Neural cell (in vitro differentiated cells): Measurements from ENCODE around the gene ZNF366.

Source experiments
- CTCF ChIP-seq: fragments of 450-650 bp; IDR thresholded peaks from 2 replicates; pipeline ENCODE4 v1.5.1; 2014; ENCODE audit warnings: antibody characterized with exemption, mild to moderate bottlenecking, moderate library complexity; ENCODE audit not compliant: poor library complexity, severe bottlenecking
- EP300 ChIP-seq: fragments of 450-650 bp; conservative IDR thresholded peaks from 2 replicates; pipeline ENCODE4 v1.6.1; 2014; ENCODE audit warnings: antibody characterized with exemption, mild to moderate bottlenecking, moderate library complexity; ENCODE audit not compliant: poor library complexity, severe bottlenecking
- EZH2 ChIP-seq: fragments of 200-600, 300-800 bp; shearing (Covaris generic), sonication (generic); IDR thresholded peaks from 2 replicates; pipeline ENCODE4 v1.6.1; 2014; ENCODE audit warnings: antibody characterized with exemption, low read length, borderline replicate concordance, mild to moderate bottlenecking; ENCODE audit not compliant: insufficient read depth, poor library complexity, severe bottlenecking
- MXI1 ChIP-seq: fragments of 450-650 bp; conservative IDR thresholded peaks from 2 replicates; pipeline ENCODE4 v1.6.1; 2014; ENCODE audit warnings: antibody characterized with exemption, mild to moderate bottlenecking; ENCODE audit not compliant: poor library complexity, severe bottlenecking
- POLR2AphosphoS5 ChIP-seq: IDR thresholded peaks from 2 replicates; pipeline ENCODE4 v1.6.1; 2012
- RAD21 ChIP-seq: fragments of 450-650 bp; conservative IDR thresholded peaks from 2 replicates; pipeline ENCODE4 v1.6.1; 2014; ENCODE audit warnings: antibody characterized with exemption, mild to moderate bottlenecking, moderate library complexity
- REST ChIP-seq: IDR thresholded peaks from 2 replicates; pipeline ENCODE4 v1.6.1; 2012; ENCODE audit warnings: borderline replicate concordance
- SMC3 ChIP-seq: fragments of 450-650 bp; conservative IDR thresholded peaks from 2 replicates; pipeline ENCODE4 v1.6.1; 2014; ENCODE audit warnings: antibody characterized with exemption, mild to moderate bottlenecking, moderate library complexity; ENCODE audit not compliant: poor library complexity

GRCh38 chr5:72539726-72540125 is 32.5 kb upstream of the ZNF366 start:
- TF ChIP-seq CTCF = no peak
- TF ChIP-seq EZH2 = no peak
- TF ChIP-seq REST = no peak
- TF ChIP-seq POLR2AphosphoS5 = no peak
- no peak for TF ChIP-seq EP300
- no peak for TF ChIP-seq RAD21
- no peak for TF ChIP-seq MXI1
- no peak for TF ChIP-seq SMC3
